Superior temporal gyrus (tissue), 1 donor: Measurements from ENCODE around the gene MESD.

ENCODE experiments used
- DNase-seq: peaks from one replicate; pipeline ENCODE4 v3.0.0-alpha.2; 2016; ENCODE audit errors: extremely low spot score

Gene MESD

GRCh38 chr15:81015621-81016488, 26.2 kb upstream of the MESD start:
- DNase-seq = peak; percentile 89

- no peak for DNase-seq
These were observed 25.0 kb upstream of the MESD start for GRCh38 chr15:81014446-81015093.

- no peak for DNase-seq
These were observed 23.8 kb upstream of the MESD start for GRCh38 chr15:81013396-81013929.

- DNase-seq = no peak
These were observed 23.0 kb upstream of the MESD start for GRCh38 chr15:81012588-81012987.

- no peak for DNase-seq
These were observed 22.0 kb upstream of the MESD start for GRCh38 chr15:81011593-81011992.

GRCh38 chr15:81010086-81010485, 20.5 kb upstream of the MESD start:
- DNase-seq = no peak

- DNase-seq = no peak
These were observed 18.7 kb upstream of the MESD start for GRCh38 chr15:81008312-81008711.

- DNase-seq = no peak
These were observed 17.9 kb upstream of the MESD start for GRCh38 chr15:81007428-81008064.

GRCh38 chr15:81006124-81006523, 16.5 kb upstream of the MESD start:
- DNase-seq = peak; percentile 24

GRCh38 chr15:81003097-81003350, 13.4 kb upstream of the MESD start:
- DNase-seq = no peak

GRCh38 chr15:81002331-81003096, 12.9 kb upstream of the MESD start:
- no peak for DNase-seq

- DNase-seq = no peak
These were observed 12.4 kb upstream of the MESD start for GRCh38 chr15:81002009-81002330.

- DNase-seq = no peak
These were observed 11.8 kb upstream of the MESD start for GRCh38 chr15:81001152-81002008.

- DNase-seq = peak; percentile 80
These were observed 11.1 kb upstream of the MESD start, which contains the start of gene TLNRD1 for GRCh38 chr15:81000624-81001151. TLNRD1 (plus strand) TSS chr15:81000923; CDS start chr15:81002272, 1,349 bp downstream.

GRCh38 chr15:81000144-81000623, 10.6 kb upstream of the MESD start:
- no peak for DNase-seq

- no peak for DNase-seq
These were observed 10.0 kb upstream of the MESD start for GRCh38 chr15:80999623-81000036.

- no peak for DNase-seq
These were observed 8.6 kb upstream of the MESD start for GRCh38 chr15:80998251-80998650.

GRCh38 chr15:80997692-80998091, 8.1 kb upstream of the MESD start:
- DNase-seq = no peak

- no peak for DNase-seq
These were observed 6.6 kb upstream of the MESD start for GRCh38 chr15:80996247-80996646.

- no peak for DNase-seq
These were observed 2.8 kb upstream of the MESD start for GRCh38 chr15:80992441-80992840.

- DNase-seq = no peak
These were observed 2.4 kb upstream of the MESD start for GRCh38 chr15:80992006-80992405.
